DMS 273 (cell line): Measurements from ENCODE around the gene ITGBL1.

Experiments
- DNase-seq: peaks from one replicate; lab custom pipeline; 2025; ENCODE audit not compliant: unreplicated experiment; lab: John Stamatoyannopoulos, UW

The ITGBL1 gene

GRCh38 chr13:101695870-101696516 is 243.5 kb downstream of the ITGBL1 start:
- DNase-seq = no peak

- DNase-seq = no peak
Observed at GRCh38 chr13:101697745-101698144, 245.3 kb downstream of the ITGBL1 start.

GRCh38 chr13:101698400-101698799 is 245.9 kb downstream of the ITGBL1 start:
- no peak for DNase-seq

- DNase-seq = no peak
Observed at GRCh38 chr13:101700598-101700997, 248.1 kb downstream of the ITGBL1 start.

GRCh38 chr13:101703081-101703480 is 250.6 kb downstream of the ITGBL1 start:
- DNase-seq = no peak

GRCh38 chr13:101703838-101704237 is 251.4 kb downstream of the ITGBL1 start:
- DNase-seq = no peak

- DNase-seq = no peak
Observed at GRCh38 chr13:101706651-101707050, 254.2 kb downstream of the ITGBL1 start.

GRCh38 chr13:101707659-101708058 is 255.2 kb downstream of the ITGBL1 start:
- no peak for DNase-seq

- DNase-seq = no peak
Observed at GRCh38 chr13:101708115-101708514, 255.6 kb downstream of the ITGBL1 start.

- DNase-seq = no peak
Observed at GRCh38 chr13:101709952-101710351, 257.5 kb downstream of the ITGBL1 start.

- no peak for DNase-seq
Observed at GRCh38 chr13:101711307-101712025, 259.0 kb downstream of the ITGBL1 start.

GRCh38 chr13:101712026-101712348 is 259.5 kb downstream of the ITGBL1 start:
- DNase-seq = no peak

GRCh38 chr13:101714195-101714594 is 261.7 kb downstream of the ITGBL1 start:
- DNase-seq = no peak

- DNase-seq = no peak
Observed at GRCh38 chr13:101717353-101717752, 264.9 kb downstream of the ITGBL1 start.

GRCh38 chr13:101718496-101718895 is 266.0 kb downstream of the ITGBL1 start:
- DNase-seq = no peak

GRCh38 chr13:101726681-101727080 is 274.2 kb downstream of the ITGBL1 start:
- no peak for DNase-seq

- no peak for DNase-seq
Observed at GRCh38 chr13:101727118-101727517, 274.6 kb downstream of the ITGBL1 start.

- no peak for DNase-seq
Observed at GRCh38 chr13:101728021-101728420, 275.5 kb downstream of the ITGBL1 start.

- DNase-seq = no peak
Observed at GRCh38 chr13:101728615-101729014, 276.1 kb downstream of the ITGBL1 start.

- DNase-seq = no peak
Observed at GRCh38 chr13:101730420-101731000, 278.0 kb downstream of the ITGBL1 start.

- DNase-seq = no peak
Observed at GRCh38 chr13:101736566-101736965, 284.1 kb downstream of the ITGBL1 start.

GRCh38 chr13:101738336-101738735 is 285.9 kb downstream of the ITGBL1 start:
- no peak for DNase-seq
